ENCODE data around the gene SESN1. TPM values are rescaled to one million over a fixed set of nuclear protein-coding genes. Genes with fewer than 3 reads are reported as not detected.

Gene SESN1
- total and polyA plus RNA-seq, 9 of the 15 experiments (the other 6 are each of a cell fraction or from before 2014, with no cell fraction given): 3.1 to 13.0 (median 7.4) TPM

GRCh38 chr6:108987156-108987555, 107.5 kb downstream of the SESN1 start:
- no peaks in the 10 kb centered on the region for H4K20me1 ChIP-seq (replicated peaks; ENCODE audit: control insufficient read depth, insufficient read depth, low read length)
- no peaks in the 10 kb centered on the region for H3K27me3 ChIP-seq (ENCODE audit: control insufficient read depth in 2 of 2, insufficient read depth in 2 of 2, low read length in 2 of 2)
- no peak overlapping the region for H3K4me2 ChIP-seq (ENCODE audit: insufficient read depth, low read length)
- H3K9me1 ChIP-seq (ENCODE audit: control insufficient read depth, insufficient read depth, low read length): no peaks in the 10 kb centered on the region
- BruUV-seq (replicated peaks): no TSS peak
- H3K4me3 ChIP-seq: no peak overlapping the region
- H2AFZ ChIP-seq (ENCODE audit: low read depth, low read length): no peak overlapping the region
- H3K9me3 ChIP-seq (replicated peaks; ENCODE audit: control insufficient read depth, insufficient read depth, low read depth, low read length): no peaks in the 10 kb centered on the region
- H3K36me3 ChIP-seq (ENCODE audit: control insufficient read depth, insufficient read depth, low read length): peaks cover 5% of the 10 kb centered on the region; the same call in 1 of the 3 replicates
- ATAC-seq (no peak), DNase-seq (ENCODE audit: extremely low read depth in 1 of 4, low spot score in 3 of 4) (no peak), FAIRE-seq (no peak)
- no peaks in the 10 kb centered on the region for H3K4me1 ChIP-seq (replicated peaks in 1 of 2; ENCODE audit: control insufficient read depth in 2 of 2, insufficient read depth in 2 of 2, low read length in 2 of 2)
- POLR2A ChIA-PET: interaction anchor here (0.6 to 1.7 kb wide), 4 partner anchors 9 to 30 kb away, joined by 3 to 6 read pairs (median 4); no protein-coding TSS in a partner anchor
- H3K9ac ChIP-seq (ENCODE audit: insufficient read depth in 1 of 2, low read depth in 2 of 2, low read length in 2 of 2): no peak overlapping the region
- CTCF ChIA-PET (ENCODE audit: low intra/inter-chr PET ratio): no interaction called here
- in situ Hi-C loops (cut with MboI): no loop called here
- no peak overlapping the region for H3K27ac ChIP-seq (ENCODE audit: extremely low read depth, low read depth, low read length)
- no peaks in the 10 kb centered on the region for H3K79me2 ChIP-seq (ENCODE audit: control insufficient read depth, insufficient read depth, low read length)
- intact Hi-C loops (cut with micrococcal nuclease): no loop called here
- TF ChIP-seq, protein P1, sequence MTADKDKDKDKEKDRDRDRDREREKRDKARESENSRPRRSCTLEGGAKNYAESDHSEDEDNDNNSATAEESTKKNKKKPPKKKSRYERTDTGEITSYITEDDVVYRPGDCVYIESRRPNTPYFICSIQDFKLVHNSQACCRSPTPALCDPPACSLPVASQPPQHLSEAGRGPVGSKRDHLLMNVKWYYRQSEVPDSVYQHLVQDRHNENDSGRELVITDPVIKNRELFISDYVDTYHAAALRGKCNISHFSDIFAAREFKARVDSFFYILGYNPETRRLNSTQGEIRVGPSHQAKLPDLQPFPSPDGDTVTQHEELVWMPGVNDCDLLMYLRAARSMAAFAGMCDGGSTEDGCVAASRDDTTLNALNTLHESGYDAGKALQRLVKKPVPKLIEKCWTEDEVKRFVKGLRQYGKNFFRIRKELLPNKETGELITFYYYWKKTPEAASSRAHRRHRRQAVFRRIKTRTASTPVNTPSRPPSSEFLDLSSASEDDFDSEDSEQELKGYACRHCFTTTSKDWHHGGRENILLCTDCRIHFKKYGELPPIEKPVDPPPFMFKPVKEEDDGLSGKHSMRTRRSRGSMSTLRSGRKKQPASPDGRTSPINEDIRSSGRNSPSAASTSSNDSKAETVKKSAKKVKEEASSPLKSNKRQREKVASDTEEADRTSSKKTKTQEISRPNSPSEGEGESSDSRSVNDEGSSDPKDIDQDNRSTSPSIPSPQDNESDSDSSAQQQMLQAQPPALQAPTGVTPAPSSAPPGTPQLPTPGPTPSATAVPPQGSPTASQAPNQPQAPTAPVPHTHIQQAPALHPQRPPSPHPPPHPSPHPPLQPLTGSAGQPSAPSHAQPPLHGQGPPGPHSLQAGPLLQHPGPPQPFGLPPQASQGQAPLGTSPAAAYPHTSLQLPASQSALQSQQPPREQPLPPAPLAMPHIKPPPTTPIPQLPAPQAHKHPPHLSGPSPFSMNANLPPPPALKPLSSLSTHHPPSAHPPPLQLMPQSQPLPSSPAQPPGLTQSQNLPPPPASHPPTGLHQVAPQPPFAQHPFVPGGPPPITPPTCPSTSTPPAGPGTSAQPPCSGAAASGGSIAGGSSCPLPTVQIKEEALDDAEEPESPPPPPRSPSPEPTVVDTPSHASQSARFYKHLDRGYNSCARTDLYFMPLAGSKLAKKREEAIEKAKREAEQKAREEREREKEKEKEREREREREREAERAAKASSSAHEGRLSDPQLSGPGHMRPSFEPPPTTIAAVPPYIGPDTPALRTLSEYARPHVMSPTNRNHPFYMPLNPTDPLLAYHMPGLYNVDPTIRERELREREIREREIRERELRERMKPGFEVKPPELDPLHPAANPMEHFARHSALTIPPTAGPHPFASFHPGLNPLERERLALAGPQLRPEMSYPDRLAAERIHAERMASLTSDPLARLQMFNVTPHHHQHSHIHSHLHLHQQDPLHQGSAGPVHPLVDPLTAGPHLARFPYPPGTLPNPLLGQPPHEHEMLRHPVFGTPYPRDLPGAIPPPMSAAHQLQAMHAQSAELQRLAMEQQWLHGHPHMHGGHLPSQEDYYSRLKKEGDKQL (CRISPR knock-in tag; IDR thresholded peaks at IDR 0.05; ENCODE audit: borderline replicate concordance): no peak
- TF ChIP-seq, protein P2, sequence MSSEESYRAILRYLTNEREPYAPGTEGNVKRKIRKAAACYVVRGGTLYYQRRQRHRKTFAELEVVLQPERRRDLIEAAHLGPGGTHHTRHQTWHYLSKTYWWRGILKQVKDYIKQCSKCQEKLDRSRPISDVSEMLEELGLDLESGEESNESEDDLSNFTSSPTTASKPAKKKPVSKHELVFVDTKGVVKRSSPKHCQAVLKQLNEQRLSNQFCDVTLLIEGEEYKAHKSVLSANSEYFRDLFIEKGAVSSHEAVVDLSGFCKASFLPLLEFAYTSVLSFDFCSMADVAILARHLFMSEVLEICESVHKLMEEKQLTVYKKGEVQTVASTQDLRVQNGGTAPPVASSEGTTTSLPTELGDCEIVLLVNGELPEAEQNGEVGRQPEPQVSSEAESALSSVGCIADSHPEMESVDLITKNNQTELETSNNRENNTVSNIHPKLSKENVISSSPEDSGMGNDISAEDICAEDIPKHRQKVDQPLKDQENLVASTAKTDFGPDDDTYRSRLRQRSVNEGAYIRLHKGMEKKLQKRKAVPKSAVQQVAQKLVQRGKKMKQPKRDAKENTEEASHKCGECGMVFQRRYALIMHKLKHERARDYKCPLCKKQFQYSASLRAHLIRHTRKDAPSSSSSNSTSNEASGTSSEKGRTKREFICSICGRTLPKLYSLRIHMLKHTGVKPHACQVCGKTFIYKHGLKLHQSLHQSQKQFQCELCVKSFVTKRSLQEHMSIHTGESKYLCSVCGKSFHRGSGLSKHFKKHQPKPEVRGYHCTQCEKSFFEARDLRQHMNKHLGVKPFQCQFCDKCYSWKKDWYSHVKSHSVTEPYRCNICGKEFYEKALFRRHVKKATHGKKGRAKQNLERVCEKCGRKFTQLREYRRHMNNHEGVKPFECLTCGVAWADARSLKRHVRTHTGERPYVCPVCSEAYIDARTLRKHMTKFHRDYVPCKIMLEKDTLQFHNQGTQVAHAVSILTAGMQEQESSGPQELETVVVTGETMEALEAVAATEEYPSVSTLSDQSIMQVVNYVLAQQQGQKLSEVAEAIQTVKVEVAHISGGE (CRISPR knock-in tag; IDR thresholded peaks at IDR 0.05): no peak
- TF ChIP-seq, protein P3, sequence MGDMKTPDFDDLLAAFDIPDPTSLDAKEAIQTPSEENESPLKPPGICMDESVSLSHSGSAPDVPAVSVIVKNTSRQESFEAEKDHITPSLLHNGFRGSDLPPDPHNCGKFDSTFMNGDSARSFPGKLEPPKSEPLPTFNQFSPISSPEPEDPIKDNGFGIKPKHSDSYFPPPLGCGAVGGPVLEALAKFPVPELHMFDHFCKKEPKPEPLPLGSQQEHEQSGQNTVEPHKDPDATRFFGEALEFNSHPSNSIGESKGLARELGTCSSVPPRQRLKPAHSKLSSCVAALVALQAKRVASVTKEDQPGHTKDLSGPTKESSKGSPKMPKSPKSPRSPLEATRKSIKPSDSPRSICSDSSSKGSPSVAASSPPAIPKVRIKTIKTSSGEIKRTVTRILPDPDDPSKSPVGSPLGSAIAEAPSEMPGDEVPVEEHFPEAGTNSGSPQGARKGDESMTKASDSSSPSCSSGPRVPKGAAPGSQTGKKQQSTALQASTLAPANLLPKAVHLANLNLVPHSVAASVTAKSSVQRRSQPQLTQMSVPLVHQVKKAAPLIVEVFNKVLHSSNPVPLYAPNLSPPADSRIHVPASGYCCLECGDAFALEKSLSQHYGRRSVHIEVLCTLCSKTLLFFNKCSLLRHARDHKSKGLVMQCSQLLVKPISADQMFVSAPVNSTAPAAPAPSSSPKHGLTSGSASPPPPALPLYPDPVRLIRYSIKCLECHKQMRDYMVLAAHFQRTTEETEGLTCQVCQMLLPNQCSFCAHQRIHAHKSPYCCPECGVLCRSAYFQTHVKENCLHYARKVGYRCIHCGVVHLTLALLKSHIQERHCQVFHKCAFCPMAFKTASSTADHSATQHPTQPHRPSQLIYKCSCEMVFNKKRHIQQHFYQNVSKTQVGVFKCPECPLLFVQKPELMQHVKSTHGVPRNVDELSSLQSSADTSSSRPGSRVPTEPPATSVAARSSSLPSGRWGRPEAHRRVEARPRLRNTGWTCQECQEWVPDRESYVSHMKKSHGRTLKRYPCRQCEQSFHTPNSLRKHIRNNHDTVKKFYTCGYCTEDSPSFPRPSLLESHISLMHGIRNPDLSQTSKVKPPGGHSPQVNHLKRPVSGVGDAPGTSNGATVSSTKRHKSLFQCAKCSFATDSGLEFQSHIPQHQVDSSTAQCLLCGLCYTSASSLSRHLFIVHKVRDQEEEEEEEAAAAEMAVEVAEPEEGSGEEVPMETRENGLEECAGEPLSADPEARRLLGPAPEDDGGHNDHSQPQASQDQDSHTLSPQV (IDR thresholded peaks at IDR 0.05): no peak
- no peak for TF ChIP-seq ZNF436 (CRISPR knock-in tag; IDR thresholded peaks at IDR 0.05)
- TF ChIP-seq TAF7 (tag; IDR thresholded peaks at IDR 0.05): no peak
